ENCODE data around the gene ASPHD1. TPM values are rescaled to one million over a fixed set of nuclear protein-coding genes. Genes with fewer than 3 reads are reported as not detected.

The ASPHD1 gene
- total RNA-seq, 1 donor from 2014 or later: 1.6 TPM

GRCh38 chr16:29904947-29905346, 4.7 kb downstream of the ASPHD1 start:
- no peaks in the 10 kb centered on the region for H3K9me3 ChIP-seq
- H3K27me3 ChIP-seq (ENCODE audit: low read depth): peaks cover 7% of the 10 kb centered on the region
- no peak overlapping the region for H3K27ac ChIP-seq
- ATAC-seq (no peak), DNase-seq (no peak)
- intact Hi-C loops (cut with DNase I): no loop called here
- H3K4me1 ChIP-seq: peaks cover 9% of the 10 kb centered on the region
- TF ChIP-seq CTCF (IDR thresholded peaks at IDR 0.05): no peak
- H3K4me3 ChIP-seq: no peak overlapping the region
- H3K36me3 ChIP-seq: no peaks in the 10 kb centered on the region

GRCh38 chr16:29905668-29906067, 5.4 kb downstream of the ASPHD1 start:
- Histone ChIP-seq H3K36me3 (no peaks in the 10 kb centered on the region), H3K4me3 (no peak overlapping the region), H3K9me3 (no peaks in the 10 kb centered on the region), H3K4me1 (peaks cover 4% of the 10 kb centered on the region), H3K27ac (no peak overlapping the region), H3K27me3 (ENCODE audit: low read depth) (peaks cover 7% of the 10 kb centered on the region)
- DNase-seq: no peak
- intact Hi-C loops (cut with DNase I): no loop called here
- TF ChIP-seq CTCF (IDR thresholded peaks at IDR 0.05): no peak
- no peak for ATAC-seq

- DNase-seq: peak; percentile 24
- Histone ChIP-seq H3K9me3 (no peaks in the 10 kb centered on the region), H3K4me3 (no peak overlapping the region), H3K36me3 (no peaks in the 10 kb centered on the region), H3K27me3 (ENCODE audit: low read depth) (peaks cover under 1% of the 10 kb centered on the region), H3K4me1 (no peaks in the 10 kb centered on the region), H3K27ac (no peak overlapping the region)
- intact Hi-C loops (cut with DNase I): no loop called here
- no peak for ATAC-seq
- TF ChIP-seq CTCF (IDR thresholded peaks at IDR 0.05): no peak
Measured at GRCh38 chr16:29906520-29907244, 6.4 kb downstream of the ASPHD1 start.

GRCh38 chr16:29907973-29908372, 7.7 kb downstream of the ASPHD1 start:
- H3K36me3 ChIP-seq: no peaks in the 10 kb centered on the region
- intact Hi-C loops (cut with DNase I): no loop called here
- TF ChIP-seq CTCF (IDR thresholded peaks at IDR 0.05): no peak
- ATAC-seq: no peak
- no peak for DNase-seq
- no peaks in the 10 kb centered on the region for H3K4me1 ChIP-seq
- H3K27ac ChIP-seq: no peak overlapping the region
- H3K4me3 ChIP-seq: no peak overlapping the region
- no peaks in the 10 kb centered on the region for H3K9me3 ChIP-seq
- H3K27me3 ChIP-seq (ENCODE audit: low read depth): no peaks in the 10 kb centered on the region

GRCh38 chr16:29908719-29909220, 8.5 kb downstream of the ASPHD1 start:
- Histone ChIP-seq H3K27me3 (ENCODE audit: low read depth) (no peaks in the 10 kb centered on the region), H3K4me3 (no peak overlapping the region), H3K4me1 (no peaks in the 10 kb centered on the region), H3K36me3 (no peaks in the 10 kb centered on the region), H3K27ac (no peak overlapping the region), H3K9me3 (no peaks in the 10 kb centered on the region)
- intact Hi-C loops (cut with DNase I): no loop called here
- no peak for DNase-seq
- TF ChIP-seq CTCF (IDR thresholded peaks at IDR 0.05): no peak
- ATAC-seq: no peak

Measured in lower lobe of right lung (tissue), 2 donors.